AG04449 (cell line): ENCODE data around the gene PLOD2.

Experiments used
- CTCF ChIA-PET: fragments of 350-600 bp; formaldehyde crosslinking; extraction: SDS; loops from one replicate; lab custom pipeline; 2021; ENCODE audit warnings: antibody characterized with exemption; lab: Yijun Ruan, JAX
- POLR2A ChIA-PET: fragments of 400-600, 350-600 bp; formaldehyde crosslinking; extraction: SDS; loops from one replicate; lab custom pipeline; 2020; ENCODE audit warnings: antibody characterized with exemption, inconsistent platforms; lab: Yijun Ruan, JAX
- DNase-seq: peaks from one replicate; pipeline ENCODE4 v3.0.0-alpha.2; 2010; ENCODE audit warnings: low read depth, low spot score
- H3K4me3 ChIP-seq: 2 replicates; pipeline ENCODE4 v1.5.1; 2011; ENCODE audit warnings: low read depth, mild to moderate bottlenecking, control low read depth, low read length
- TF ChIP-seq, protein P1 (sequence below): IDR thresholded peaks from one replicate; pipeline ENCODE4 v1.5.1; 2011; ENCODE audit warnings: mild to moderate bottlenecking, moderate library complexity, low read length, control low read depth, inconsistent platforms; ENCODE audit not compliant: insufficient read depth; ENCODE audit errors: missing control alignments

The PLOD2 gene

GRCh38 chr3:146111337-146111736 is 49.6 kb downstream of the PLOD2 start:
- TF ChIP-seq, protein P1, sequence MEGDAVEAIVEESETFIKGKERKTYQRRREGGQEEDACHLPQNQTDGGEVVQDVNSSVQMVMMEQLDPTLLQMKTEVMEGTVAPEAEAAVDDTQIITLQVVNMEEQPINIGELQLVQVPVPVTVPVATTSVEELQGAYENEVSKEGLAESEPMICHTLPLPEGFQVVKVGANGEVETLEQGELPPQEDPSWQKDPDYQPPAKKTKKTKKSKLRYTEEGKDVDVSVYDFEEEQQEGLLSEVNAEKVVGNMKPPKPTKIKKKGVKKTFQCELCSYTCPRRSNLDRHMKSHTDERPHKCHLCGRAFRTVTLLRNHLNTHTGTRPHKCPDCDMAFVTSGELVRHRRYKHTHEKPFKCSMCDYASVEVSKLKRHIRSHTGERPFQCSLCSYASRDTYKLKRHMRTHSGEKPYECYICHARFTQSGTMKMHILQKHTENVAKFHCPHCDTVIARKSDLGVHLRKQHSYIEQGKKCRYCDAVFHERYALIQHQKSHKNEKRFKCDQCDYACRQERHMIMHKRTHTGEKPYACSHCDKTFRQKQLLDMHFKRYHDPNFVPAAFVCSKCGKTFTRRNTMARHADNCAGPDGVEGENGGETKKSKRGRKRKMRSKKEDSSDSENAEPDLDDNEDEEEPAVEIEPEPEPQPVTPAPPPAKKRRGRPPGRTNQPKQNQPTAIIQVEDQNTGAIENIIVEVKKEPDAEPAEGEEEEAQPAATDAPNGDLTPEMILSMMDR = no peak
- ChIA-PET CTCF (no interaction called here), POLR2A (interaction anchor here (1.1 kb wide), 1 partner anchor 19 kb away, joined by 4 read pairs; no protein-coding TSS in a partner anchor)
- H3K4me3 ChIP-seq = no peak overlapping the region
- no peak for DNase-seq

DNA sequence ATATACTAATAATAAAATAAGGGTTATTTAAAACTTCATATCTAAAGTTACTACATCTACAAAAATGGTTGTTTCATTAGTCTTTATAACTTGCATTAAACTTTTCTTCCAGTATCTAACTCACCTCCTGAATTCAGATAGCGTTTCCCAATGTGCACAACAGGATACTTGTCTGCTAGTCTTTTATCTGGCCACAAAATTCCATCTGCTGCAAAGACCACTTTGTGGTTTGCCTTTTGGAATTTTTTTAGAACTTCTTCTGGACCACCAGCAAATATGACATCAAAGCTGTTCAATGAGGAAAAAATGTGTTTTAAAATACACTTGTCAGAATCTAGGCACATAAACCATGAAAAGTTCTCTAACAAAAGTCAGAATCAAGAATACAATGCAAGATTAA is 50.8 kb downstream of the PLOD2 start:
- DNase-seq = no peak
- H3K4me3 ChIP-seq = no peak overlapping the region
- ChIA-PET CTCF (interaction anchor here (1.0 kb wide), 1 partner anchor 28 kb away, joined by 3 read pairs; no protein-coding TSS in a partner anchor), POLR2A (interaction anchor here (1.1 kb wide), 1 partner anchor 17 kb away, joined by 4 read pairs; no protein-coding TSS in a partner anchor)
- TF ChIP-seq, protein P1 = no peak

- CTCF ChIA-PET = interaction anchor here (0.9 to 1.5 kb wide), 3 partner anchors 79 to 220 kb away, joined by 3 to 5 read pairs (median 3); no protein-coding TSS in a partner anchor
These were observed 54.0 kb downstream of the PLOD2 start for GRCh38 chr3:146106986-146107385.

GRCh38 chr3:146104068-146104467 is 56.9 kb downstream of the PLOD2 start:
- no peak overlapping the region for H3K4me3 ChIP-seq
- TF ChIP-seq, protein P1 = no peak
- DNase-seq = no peak
- CTCF ChIA-PET = interaction anchor here (1.3 kb wide), 1 partner anchor 38 kb away, joined by 4 read pairs; no protein-coding TSS in a partner anchor
- POLR2A ChIA-PET = no interaction called here

More at GRCh38 chr3:146106986-146107385, 54.0 kb downstream of the PLOD2 start:
- no peak overlapping the region for H3K4me3 ChIP-seq
- TF ChIP-seq, protein P1 = no peak
- no peak for DNase-seq
- POLR2A ChIA-PET = no interaction called here

- CTCF ChIA-PET = interaction anchor here (1.6 kb wide), 1 partner anchor 85 kb away, joined by 4 read pairs; no protein-coding TSS in a partner anchor
- no peak for DNase-seq
- POLR2A ChIA-PET = no interaction called here
- no peak overlapping the region for H3K4me3 ChIP-seq
- TF ChIP-seq, protein P1 = no peak
These were observed 58.1 kb downstream of the PLOD2 start for GRCh38 chr3:146102885-146103284.

- no peak for DNase-seq
- ChIA-PET POLR2A (interaction anchor here (1.8 kb wide), 1 partner anchor 60 kb away, joined by 4 read pairs; the partner anchor contains the start of gene PLOD2), CTCF (interaction anchor here (1.0 to 1.6 kb wide), 2 partner anchors 86 to 87 kb away, joined by 3 to 4 read pairs; no protein-coding TSS in a partner anchor)
- H3K4me3 ChIP-seq = no peak overlapping the region
- TF ChIP-seq, protein P1 = no peak
These were observed 59.4 kb downstream of the PLOD2 start for GRCh38 chr3:146101538-146101937.
